PC-9 (cell line): ENCODE measurements around the gene HNF1A.

Source experiments
- CTCF ChIP-seq: fragments of 200-600 bp; sonication (generic); conservative IDR thresholded peaks from 2 replicates; pipeline ENCODE4 v1.6.1; 2017; ENCODE audit warnings: mixed run types, antibody characterized with exemption, mild to moderate bottlenecking, moderate library complexity
- EZH2 ChIP-seq: fragments of 200-600 bp; sonication (generic); IDR thresholded peaks from 2 replicates; pipeline ENCODE4 v1.8.0; 2017; ENCODE audit warnings: antibody characterized with exemption, low read depth

GRCh38 chr12:121038861-121039668 is 60.7 kb downstream of the HNF1A start, which contains the start of gene OASL:
- TF ChIP-seq CTCF = no peak
- TF ChIP-seq EZH2 = no peak
